Muscle of back (tissue), 11 donors: ENCODE measurements around the gene TTC13. TPM values are rescaled to one million over a fixed set of nuclear protein-coding genes. Genes with fewer than 3 reads are reported as not detected.

Experiments
- DNase-seq, 3 donors: peaks; one replicate each; pipeline versions ENCODE4 v3.0.0 to v3.0.0-alpha.2; 2013
- polyA plus RNA-seq, 10 donors: library from polyadenylated mRNA; unstranded; fragments of 120-200 nt; gene quantifications; one replicate each; pipeline ENCODE4 v1.2.1, GENCODE V29; 2013; ENCODE audit not compliant: insufficient read length in 10 of 10

The TTC13 gene
- polyA plus RNA-seq, 10 donors = 11.5 to 24.8 (median 18.8) TPM

DNA sequence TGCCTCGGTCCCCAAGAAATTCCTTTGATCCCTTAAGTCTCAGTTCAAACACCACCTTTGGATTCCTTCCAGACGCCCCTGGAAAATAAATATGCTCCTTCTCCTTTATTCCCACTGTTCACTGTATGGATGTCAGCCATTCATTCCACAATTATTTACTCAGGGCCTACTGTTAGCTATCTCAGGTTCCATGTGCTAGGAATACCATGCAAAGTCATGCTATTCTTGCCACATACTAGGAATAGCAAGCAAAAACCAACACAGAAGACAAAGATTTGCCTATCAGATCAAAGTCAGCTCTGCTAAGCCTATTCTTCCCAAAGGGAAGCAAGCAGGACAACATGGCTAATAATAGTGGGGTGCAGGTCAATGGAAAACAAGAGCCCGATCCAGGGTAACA, 29.8 kb downstream of the TTC13 start:
- DNase-seq = no peak

- no peak for DNase-seq
These were observed 30.4 kb downstream of the TTC13 start for GRCh38 chr1:230948301-230948700.

- no peak for DNase-seq
These were observed 35.5 kb downstream of the TTC13 start for GRCh38 chr1:230943048-230943593.

DNA sequence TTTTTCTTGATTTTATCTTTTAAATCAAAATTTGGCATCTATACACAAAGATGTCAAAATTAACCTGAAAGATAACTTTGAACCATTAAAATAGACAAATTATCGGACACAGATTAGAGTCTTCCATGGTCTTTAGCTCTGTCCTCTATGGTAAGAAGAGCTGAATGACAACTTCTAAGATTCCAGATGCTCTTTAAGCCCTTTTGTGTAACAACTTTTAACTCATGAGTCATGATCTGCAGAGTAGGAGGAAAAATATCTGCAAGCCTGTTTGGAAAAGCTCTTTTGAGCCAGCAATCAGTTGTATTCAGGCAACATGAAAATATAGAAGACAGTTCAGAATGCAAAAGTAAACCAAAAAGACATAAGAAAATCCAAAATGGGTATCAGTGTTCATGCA, 37.8 kb downstream of the TTC13 start:
- DNase-seq = no peak

DNA sequence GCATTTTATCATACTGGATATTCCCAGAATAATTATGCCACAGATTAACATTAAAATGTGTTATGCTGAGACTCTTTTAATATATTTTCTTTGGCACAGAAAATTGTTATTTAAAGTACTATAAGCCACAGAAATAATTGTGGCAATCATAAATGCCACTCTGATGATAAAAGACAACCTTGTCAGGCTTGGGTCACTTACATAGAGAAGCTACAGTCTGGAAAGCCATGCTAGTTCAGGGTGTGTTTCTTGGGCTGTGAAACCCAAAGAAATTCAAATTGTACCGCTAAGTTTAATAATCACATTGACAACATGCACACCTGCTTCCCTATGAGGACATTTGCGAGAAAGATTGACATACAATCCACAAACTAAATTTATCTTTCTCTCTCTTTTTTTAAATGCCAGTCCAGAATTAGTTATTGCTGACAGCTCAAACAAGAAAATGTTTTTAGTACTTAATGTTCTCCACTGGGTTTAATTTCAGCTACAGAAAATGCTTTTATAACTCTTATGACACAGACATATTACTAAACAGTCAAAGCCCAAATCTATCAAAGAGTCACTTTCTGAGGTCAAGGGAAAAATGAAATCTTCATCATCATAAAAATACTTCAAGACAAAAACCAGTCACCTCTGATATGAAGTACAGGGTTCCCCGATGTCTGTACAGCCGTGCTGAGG, 38.7 kb downstream of the TTC13 start:
- DNase-seq = no peak

- DNase-seq = no peak
These were observed 39.7 kb downstream of the TTC13 start for GRCh38 chr1:230938924-230939368.

- no peak for DNase-seq
These were observed 41.3 kb downstream of the TTC13 start for GRCh38 chr1:230937371-230937770.

DNA sequence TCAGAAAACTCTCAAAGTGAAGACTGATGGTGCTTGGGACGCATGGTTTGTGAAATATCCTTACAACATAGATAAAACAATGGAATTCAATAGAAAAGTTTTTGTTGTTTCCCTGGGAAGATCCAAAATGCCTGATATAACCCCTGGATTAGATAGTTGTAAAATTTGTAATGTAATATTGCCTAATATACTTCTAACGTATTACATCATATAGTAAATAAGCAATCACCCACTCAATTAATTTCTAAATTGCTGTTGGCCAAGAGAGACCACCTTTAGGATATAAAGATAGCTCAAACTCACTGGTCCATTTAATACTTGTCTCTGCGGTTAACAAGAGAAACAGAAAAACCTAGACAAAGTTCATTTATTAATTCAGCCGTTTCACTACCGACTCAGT, 42.2 kb downstream of the TTC13 start:
- DNase-seq = no peak

DNA sequence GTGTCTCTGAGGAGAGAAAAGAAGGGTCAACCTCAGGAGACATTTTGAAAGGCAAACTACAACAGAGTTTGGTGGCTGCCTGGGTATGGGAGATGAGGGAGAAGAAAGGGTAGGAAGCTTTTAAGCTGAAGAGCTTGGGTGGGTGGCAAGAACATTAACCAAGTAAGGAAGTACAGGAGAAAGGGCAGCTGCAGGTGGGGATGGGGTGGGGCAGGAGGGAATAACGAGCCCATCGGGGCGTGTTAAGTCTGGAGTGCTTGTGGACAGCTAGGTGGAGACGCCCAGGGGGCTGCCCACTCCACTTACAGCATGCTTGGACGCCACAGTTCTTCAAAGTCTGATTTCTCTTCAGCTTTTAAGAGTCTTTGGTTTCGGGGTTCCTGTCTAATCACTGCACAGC, 42.8 kb downstream of the TTC13 start:
- no peak for DNase-seq

DNA sequence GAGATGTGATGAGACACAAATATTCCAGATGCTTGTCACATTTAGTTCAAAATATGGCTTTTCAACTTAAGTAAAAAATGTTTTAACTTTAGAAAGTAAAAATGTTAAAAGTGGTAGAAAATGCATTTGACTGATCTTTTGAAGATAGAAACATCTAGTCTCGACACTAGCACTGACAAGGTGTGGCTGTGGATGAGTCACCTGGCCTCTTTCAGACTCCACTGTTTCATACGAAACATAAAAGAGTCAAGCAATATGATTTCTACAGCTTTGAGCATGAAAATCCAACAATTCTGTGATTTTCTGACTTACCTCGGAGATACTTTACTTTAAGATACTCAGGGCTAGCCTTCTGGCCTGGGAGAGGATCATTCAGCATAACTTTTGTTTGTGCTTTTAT, 47.7 kb downstream of the TTC13 start:
- no peak for DNase-seq

- no peak for DNase-seq
These were observed 52.5 kb downstream of the TTC13 start for GRCh38 chr1:230926182-230926581.

- no peak for DNase-seq
These were observed 53.1 kb downstream of the TTC13 start for GRCh38 chr1:230925608-230926007.

DNA sequence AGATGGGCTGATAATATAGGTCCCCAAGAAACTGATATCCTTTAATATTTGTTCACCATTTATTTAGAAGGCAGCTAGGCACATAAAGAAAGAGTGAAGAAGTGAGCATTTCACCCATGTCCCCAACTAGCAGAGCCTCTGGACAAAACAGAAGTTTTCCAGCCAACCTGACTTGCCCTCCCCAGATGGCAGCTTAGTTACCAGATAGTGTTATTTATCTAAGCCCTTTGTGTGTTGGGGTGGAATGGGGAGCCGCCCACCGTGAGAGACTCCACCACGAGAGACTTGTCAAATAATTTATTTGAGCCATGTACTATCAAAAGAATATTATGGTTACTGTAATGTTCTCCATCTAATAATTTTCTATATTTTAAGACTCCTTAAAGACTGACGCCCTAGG, 55.5 kb downstream of the TTC13 start:
- DNase-seq = no peak

DNA sequence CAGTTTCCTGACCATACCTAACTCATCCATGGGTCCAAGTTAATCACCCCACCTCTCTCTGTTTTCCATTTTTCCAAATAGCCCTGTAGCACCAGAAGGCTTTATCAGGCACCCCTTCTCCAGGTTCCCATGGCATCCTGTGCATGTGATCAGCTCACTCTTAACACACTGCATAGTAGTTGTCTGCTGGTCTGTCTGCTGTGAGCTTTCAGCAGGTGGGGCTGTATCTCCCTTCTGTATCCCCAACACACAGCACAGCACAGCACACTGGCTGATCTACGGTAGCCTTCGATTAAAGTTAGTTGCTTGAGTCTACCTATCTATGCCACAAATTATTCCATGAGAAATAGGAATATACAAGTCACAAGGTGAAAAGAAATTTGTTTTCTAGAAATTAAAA, 56.0 kb downstream of the TTC13 start:
- no peak for DNase-seq

DNA sequence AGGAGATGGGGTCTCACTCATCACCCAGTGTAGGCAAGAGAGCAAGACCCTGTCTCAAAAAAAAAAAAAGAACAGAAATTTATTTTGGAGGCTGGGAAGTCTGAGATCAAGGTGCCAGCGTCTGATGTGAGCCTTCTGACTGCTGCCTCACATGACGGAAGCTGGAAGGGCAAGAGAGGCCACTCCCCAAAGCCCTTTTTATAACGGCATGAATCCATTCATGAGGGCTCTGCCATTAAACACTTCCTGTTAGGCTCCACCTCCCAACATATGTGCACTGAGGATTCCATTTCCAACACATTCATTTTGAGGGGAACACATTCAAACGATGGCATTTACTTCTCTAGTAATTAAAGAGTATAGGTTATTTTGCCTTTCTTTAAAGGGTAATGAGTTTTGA, 59.5 kb downstream of the TTC13 start:
- no peak for DNase-seq

GRCh38 chr1:230917284-230918135, 61.2 kb downstream of the TTC13 start:
- DNase-seq = peak; percentile 58 to 70 (median 59)

- DNase-seq = no peak
These were observed 61.9 kb downstream of the TTC13 start for GRCh38 chr1:230916587-230917283.

DNA sequence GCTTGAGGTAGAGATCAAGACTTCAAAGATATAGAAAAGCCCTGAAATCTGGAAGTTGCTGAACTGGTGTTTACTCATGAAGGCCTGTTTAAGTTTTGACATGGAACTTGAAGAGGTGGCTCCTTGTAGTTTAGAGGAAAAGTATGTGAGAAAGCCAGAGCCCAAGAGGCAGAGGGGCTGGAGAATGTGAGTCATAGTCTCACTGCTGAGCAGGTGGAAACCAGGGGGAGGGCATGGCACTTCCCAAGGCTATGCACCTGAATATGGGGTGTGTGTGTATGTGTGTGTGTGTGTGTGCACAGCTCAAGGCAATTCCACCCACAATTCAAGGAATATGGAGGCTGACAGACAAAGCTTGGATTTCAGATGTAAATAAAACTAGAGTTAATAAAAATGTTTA, 63.6 kb downstream of the TTC13 start:
- DNase-seq = no peak

- no peak for DNase-seq
These were observed 65.2 kb downstream of the TTC13 start for GRCh38 chr1:230913496-230913895.

DNA sequence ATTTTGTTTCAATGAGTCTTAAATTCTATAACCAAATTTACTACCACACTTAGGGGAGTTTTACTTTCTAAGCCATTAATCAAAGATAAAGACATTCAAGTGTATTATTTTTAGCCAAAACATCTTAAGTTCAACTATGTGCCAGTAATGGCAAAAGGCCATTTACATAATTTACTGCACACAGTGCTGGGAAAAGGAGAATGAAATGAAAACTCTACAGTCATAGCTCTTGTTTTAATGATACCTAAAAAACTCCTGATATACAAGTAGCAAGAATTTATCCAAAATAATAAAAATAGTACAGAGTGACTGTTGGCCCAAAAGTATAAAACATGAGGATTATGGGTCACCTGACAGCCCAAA, 67.9 kb downstream of the TTC13 start:
- no peak for DNase-seq

DNA sequence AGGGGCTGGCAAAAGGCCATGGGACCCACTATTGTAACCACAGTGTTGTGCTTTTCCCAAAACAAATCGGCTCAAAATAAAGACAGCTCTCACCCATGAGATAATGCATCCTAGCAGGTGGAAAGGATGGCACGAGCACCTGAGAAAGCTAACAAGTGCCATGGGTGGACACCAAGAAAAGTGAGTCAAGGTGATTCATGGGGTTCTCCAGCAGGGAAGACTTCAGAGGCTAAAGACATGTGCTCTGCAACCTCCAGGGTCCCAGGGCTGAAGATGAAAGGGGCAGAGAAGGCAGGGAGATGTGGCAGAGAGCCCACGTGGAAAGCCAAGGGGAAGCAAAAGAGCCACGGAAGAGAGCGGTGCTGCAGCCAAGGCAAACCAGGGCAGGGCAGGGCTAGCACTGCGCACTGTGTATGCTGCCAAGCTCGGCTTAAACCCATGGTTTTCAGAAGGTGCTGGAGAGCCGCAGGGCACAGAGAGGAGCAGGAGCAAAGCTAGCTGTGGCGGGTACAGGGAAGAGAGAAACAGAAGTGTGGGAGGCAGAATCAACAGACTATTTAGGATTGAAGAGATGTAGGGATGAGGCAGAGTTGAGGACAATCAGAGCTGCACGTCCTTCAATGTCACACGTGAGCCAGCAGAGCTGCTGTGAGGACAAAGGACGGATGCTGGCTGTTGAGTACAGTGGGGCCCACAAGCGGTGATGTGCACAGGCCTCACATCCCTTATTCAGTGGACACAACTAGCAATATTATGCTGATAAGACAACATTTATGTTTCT, 68.5 kb downstream of the TTC13 start:
- no peak for DNase-seq
